Activated naive CD8-positive, alpha-beta T cell treated with anti-CD3 and anti-CD28 coated beads, Interleukin-2, amount 10 ng/mL, durations not matched to agents 7 days and 5 days (primary cell): ENCODE measurements around the gene NBEAL2. TPM values are rescaled to one million over a fixed set of nuclear protein-coding genes. Genes with fewer than 3 reads are reported as not detected.

Source experiments
- ATAC-seq: fragments of 150-1000 bp; cut with Tn5 transposase; one replicate; pipeline ENCODE4 v1.10.0; 2021; ENCODE audit warnings: low read depth, moderate library complexity
- POLR2A ChIA-PET: fragments of 350-600 bp; sonication (Branson Sonifier 250); formaldehyde crosslinking; loops from one replicate; lab custom pipeline; 2021; ENCODE audit warnings: antibody characterized with exemption; lab: Charles Lee
- DNase-seq: peaks from one replicate; pipeline ENCODE4 v3.0.0; 2021
- H3K27ac Mint-ChIP-seq: one replicate; pipeline ENCODE4 v1.8.0; 2022; ENCODE audit warnings: mild to moderate bottlenecking, mixed read lengths
- H3K27me3 Mint-ChIP-seq: one replicate; pipeline ENCODE4 v1.8.0; 2022; ENCODE audit warnings: mild to moderate bottlenecking, moderate library complexity, mixed read lengths
- H3K36me3 Mint-ChIP-seq: one replicate; pipeline ENCODE4 v1.8.0; 2021; ENCODE audit warnings: mild to moderate bottlenecking, mixed read lengths
- H3K4me1 Mint-ChIP-seq: one replicate; pipeline ENCODE4 v1.8.0; 2021; ENCODE audit warnings: mixed read lengths
- H3K4me3 Mint-ChIP-seq: one replicate; pipeline ENCODE4 v1.8.0; 2022; ENCODE audit warnings: mild to moderate bottlenecking, moderate library complexity, mixed read lengths
- H3K9me3 Mint-ChIP-seq: one replicate; pipeline ENCODE4 v1.8.0; 2021; ENCODE audit warnings: mixed read lengths
- total RNA-seq, 2 experiments: library from RNA; stranded (reverse); gene quantifications; one replicate each; pipeline ENCODE4 v1.2.3, GENCODE V29; 2021

The NBEAL2 gene
- total RNA-seq, 2 experiments from 2014 or later = 165 to 178 TPM

GRCh38 chr3:46974421-46975171 is 4.9 kb upstream of the NBEAL2 start:
- no peak for DNase-seq
- peaks cover 33% of the 10 kb centered on the region for H3K36me3 Mint-ChIP-seq
- no peak for ATAC-seq

GRCh38 chr3:46976326-46977190 is 2.9 kb upstream of the NBEAL2 start, which contains the start of gene CCDC12:
CCDC12 (minus strand) TSS chr3:46976745; CDS start chr3:46976732, 13 bp downstream.
- H3K36me3 Mint-ChIP-seq = peaks cover 25% of the 10 kb centered on the region
- H3K27me3 Mint-ChIP-seq = no peaks in the 10 kb centered on the region
- H3K9me3 Mint-ChIP-seq = no peaks in the 10 kb centered on the region
- DNase-seq (peak; percentile 89), ATAC-seq (peak; percentile 81)
- peak within 1 kb of the TSS; percentile 97 for H3K27ac Mint-ChIP-seq
- peaks cover 51% of the 10 kb centered on the region for H3K4me1 Mint-ChIP-seq
- H3K4me3 Mint-ChIP-seq = peak within 1 kb of the TSS; percentile 98
- POLR2A ChIA-PET = interaction anchor here (0.6 to 4.5 kb wide), 11 partner anchors 11 to 776 kb away, joined by 3 to 33 read pairs (median 3); partner anchors contain the start of genes CCR5AS and CCRL2

More at GRCh38 chr3:46974421-46975171, 4.9 kb upstream of the NBEAL2 start:
- Mint-ChIP-seq H3K4me1 (peaks cover 60% of the 10 kb centered on the region), H3K9me3 (no peaks in the 10 kb centered on the region), H3K27ac (peak overlapping the region; percentile 56), H3K27me3 (no peaks in the 10 kb centered on the region), H3K4me3 (peak overlapping the region; percentile 70)
- POLR2A ChIA-PET = interaction anchor here (1.8 kb wide), 1 partner anchor 12 kb away, joined by 6 read pairs; no protein-coding TSS in a partner anchor

GRCh38 chr3:46977811-46978195 is 1.7 kb upstream of the NBEAL2 start:
- DNase-seq (no peak), ATAC-seq (no peak)
- H3K4me1 Mint-ChIP-seq = peaks cover 48% of the 10 kb centered on the region
- peak overlapping the region; percentile 98 for H3K4me3 Mint-ChIP-seq
- no peaks in the 10 kb centered on the region for H3K27me3 Mint-ChIP-seq
- peak overlapping the region; percentile 80 for H3K27ac Mint-ChIP-seq
- H3K36me3 Mint-ChIP-seq = peaks cover 21% of the 10 kb centered on the region
- H3K9me3 Mint-ChIP-seq = no peaks in the 10 kb centered on the region
- POLR2A ChIA-PET = interaction anchor here (1.3 to 4.5 kb wide), 2 partner anchors 10 to 22 kb away, joined by 5 to 33 read pairs; no protein-coding TSS in a partner anchor

GRCh38 chr3:46978381-46978780 is 1.1 kb upstream of the NBEAL2 start:
- Mint-ChIP-seq H3K27ac (peak overlapping the region; percentile 89), H3K4me1 (peaks cover 47% of the 10 kb centered on the region), H3K4me3 (peak overlapping the region; percentile 98), H3K9me3 (no peaks in the 10 kb centered on the region), H3K36me3 (peaks cover 21% of the 10 kb centered on the region), H3K27me3 (no peaks in the 10 kb centered on the region)
- POLR2A ChIA-PET = interaction anchor here (1.3 to 4.5 kb wide), 4 partner anchors 9 to 31 kb away, joined by 5 to 33 read pairs (median 8); no protein-coding TSS in a partner anchor
- ATAC-seq (no peak), DNase-seq (no peak)

- Mint-ChIP-seq H3K4me1 (peaks cover 42% of the 10 kb centered on the region), H3K4me3 (peak overlapping the region; percentile 92), H3K9me3 (no peaks in the 10 kb centered on the region), H3K27ac (peak overlapping the region; percentile 83), H3K27me3 (no peaks in the 10 kb centered on the region), H3K36me3 (peaks cover 14% of the 10 kb centered on the region)
- ATAC-seq = peak; percentile 12
- POLR2A ChIA-PET = interaction anchor here (0.6 to 4.5 kb wide), 18 partner anchors 7 to 401 kb away, joined by 3 to 33 read pairs (median 6); partner anchors contain the start of genes PTPN23 and SETD2
- no peak for DNase-seq
Measured at GRCh38 chr3:46979958-46980497, 562 bp downstream of the NBEAL2 start.

- Mint-ChIP-seq H3K9me3 (no peaks in the 10 kb centered on the region), H3K4me1 (peaks cover 56% of the 10 kb centered on the region), H3K27me3 (no peaks in the 10 kb centered on the region), H3K4me3 (peak overlapping the region; percentile 70), H3K36me3 (peaks cover 9% of the 10 kb centered on the region), H3K27ac (peak overlapping the region; percentile 64)
- ATAC-seq (no peak), DNase-seq (no peak)
- POLR2A ChIA-PET = interaction anchor here (0.6 to 1.6 kb wide), 4 partner anchors 10 to 615 kb away, joined by 3 to 4 read pairs (median 3); no protein-coding TSS in a partner anchor
Measured at GRCh38 chr3:46981932-46982471, 2.5 kb downstream of the NBEAL2 start.

GRCh38 chr3:46982546-46982945 is 3.1 kb downstream of the NBEAL2 start:
- H3K4me3 Mint-ChIP-seq = no peak overlapping the region

GRCh38 chr3:46984591-46985459 is 5.4 kb downstream of the NBEAL2 start:
- Mint-ChIP-seq H3K27ac (peak overlapping the region; percentile 51), H3K27me3 (no peaks in the 10 kb centered on the region), H3K4me3 (no peak overlapping the region), H3K4me1 (peaks cover 68% of the 10 kb centered on the region), H3K36me3 (peaks cover 14% of the 10 kb centered on the region), H3K9me3 (no peaks in the 10 kb centered on the region)
- ATAC-seq (no peak), DNase-seq (no peak)
- POLR2A ChIA-PET = interaction anchor here (0.6 to 0.9 kb wide), 2 partner anchors 58 to 179 kb away, joined by 3 read pairs; partner anchors contain the start of gene SETD2

More at GRCh38 chr3:46982546-46982945, 3.1 kb downstream of the NBEAL2 start:
- H3K9me3 Mint-ChIP-seq = no peaks in the 10 kb centered on the region
- peaks cover 58% of the 10 kb centered on the region for H3K4me1 Mint-ChIP-seq
- H3K36me3 Mint-ChIP-seq = peaks cover 9% of the 10 kb centered on the region
- DNase-seq (no peak), ATAC-seq (no peak)
- H3K27me3 Mint-ChIP-seq = no peaks in the 10 kb centered on the region
- POLR2A ChIA-PET = interaction anchor here (0.6 to 1.6 kb wide), 3 partner anchors 10 to 28 kb away, joined by 3 to 4 read pairs (median 3); no protein-coding TSS in a partner anchor
- peak overlapping the region; percentile 32 for H3K27ac Mint-ChIP-seq

- Mint-ChIP-seq H3K36me3 (peaks cover 14% of the 10 kb centered on the region), H3K4me3 (no peak overlapping the region), H3K27me3 (no peaks in the 10 kb centered on the region), H3K27ac (peak overlapping the region; percentile 90), H3K4me1 (peaks cover 72% of the 10 kb centered on the region), H3K9me3 (no peaks in the 10 kb centered on the region)
- ATAC-seq (no peak), DNase-seq (no peak)
- POLR2A ChIA-PET = interaction anchor here (0.9 kb wide), 1 partner anchor 59 kb away, joined by 3 read pairs; no protein-coding TSS in a partner anchor
Measured at GRCh38 chr3:46985588-46985987, 6.1 kb downstream of the NBEAL2 start.

GRCh38 chr3:46986055-46986730 is 6.7 kb downstream of the NBEAL2 start:
- peaks cover 69% of the 10 kb centered on the region for H3K4me1 Mint-ChIP-seq

GRCh38 chr3:46986782-46987310 is 7.4 kb downstream of the NBEAL2 start:
- Mint-ChIP-seq H3K36me3 (peaks cover 14% of the 10 kb centered on the region), H3K4me1 (peaks cover 64% of the 10 kb centered on the region), H3K27ac (peak overlapping the region; percentile 90), H3K4me3 (peak overlapping the region; percentile 85), H3K9me3 (no peaks in the 10 kb centered on the region), H3K27me3 (no peaks in the 10 kb centered on the region)
- DNase-seq (no peak), ATAC-seq (no peak)
- POLR2A ChIA-PET = interaction anchor here (0.7 to 2.7 kb wide), 10 partner anchors 9 to 394 kb away, joined by 3 to 33 read pairs (median 4); partner anchors contain the start of genes CCDC12, NBEAL2 and PTPN23

More at GRCh38 chr3:46986055-46986730, 6.7 kb downstream of the NBEAL2 start:
- H3K9me3 Mint-ChIP-seq = no peaks in the 10 kb centered on the region
- peak overlapping the region; percentile 90 for H3K27ac Mint-ChIP-seq
- H3K4me3 Mint-ChIP-seq = peak overlapping the region; percentile 85
- ATAC-seq = no peak
- POLR2A ChIA-PET = interaction anchor here (0.9 to 2.7 kb wide), 3 partner anchors 8 to 60 kb away, joined by 3 to 33 read pairs (median 11); partner anchors contain the start of genes CCDC12 and NBEAL2
- no peak for DNase-seq
- peaks cover 14% of the 10 kb centered on the region for H3K36me3 Mint-ChIP-seq
- no peaks in the 10 kb centered on the region for H3K27me3 Mint-ChIP-seq
